ENCODE data around the gene GMDS.

GRCh38 chr6:2188397-2188796, 57.0 kb downstream of the GMDS start:
- TF ChIP-seq CTCF (IDR thresholded peaks at IDR 0.05) (no peak), POLR2A (IDR thresholded peaks at IDR 0.05) (no peak)

Measured in heart left ventricle (tissue), 13 donors.